GM12865 (cell line): ENCODE data around the gene CHST13.

Experiments
- DNase-seq: peaks from one replicate; pipeline ENCODE4 v3.0.0; 2010; ENCODE audit warnings: low read depth
- H3K4me3 ChIP-seq: 2 replicates; pipeline ENCODE4 v1.5.1; 2011; ENCODE audit warnings: mild to moderate bottlenecking, low read depth, low read length, control low read depth
- TF ChIP-seq, protein P1 (sequence below): IDR thresholded peaks from 2 replicates; pipeline ENCODE4 v1.5.1; 2011; ENCODE audit warnings: low read length, control low read depth, low read depth, inconsistent platforms; ENCODE audit not compliant: insufficient read depth; ENCODE audit errors: missing control alignments

The CHST13 gene

GRCh38 chr3:126545544-126545943 is 21.6 kb downstream of the CHST13 start:
- H3K4me3 ChIP-seq = no peak overlapping the region
- no peak for DNase-seq
- TF ChIP-seq, protein P1, sequence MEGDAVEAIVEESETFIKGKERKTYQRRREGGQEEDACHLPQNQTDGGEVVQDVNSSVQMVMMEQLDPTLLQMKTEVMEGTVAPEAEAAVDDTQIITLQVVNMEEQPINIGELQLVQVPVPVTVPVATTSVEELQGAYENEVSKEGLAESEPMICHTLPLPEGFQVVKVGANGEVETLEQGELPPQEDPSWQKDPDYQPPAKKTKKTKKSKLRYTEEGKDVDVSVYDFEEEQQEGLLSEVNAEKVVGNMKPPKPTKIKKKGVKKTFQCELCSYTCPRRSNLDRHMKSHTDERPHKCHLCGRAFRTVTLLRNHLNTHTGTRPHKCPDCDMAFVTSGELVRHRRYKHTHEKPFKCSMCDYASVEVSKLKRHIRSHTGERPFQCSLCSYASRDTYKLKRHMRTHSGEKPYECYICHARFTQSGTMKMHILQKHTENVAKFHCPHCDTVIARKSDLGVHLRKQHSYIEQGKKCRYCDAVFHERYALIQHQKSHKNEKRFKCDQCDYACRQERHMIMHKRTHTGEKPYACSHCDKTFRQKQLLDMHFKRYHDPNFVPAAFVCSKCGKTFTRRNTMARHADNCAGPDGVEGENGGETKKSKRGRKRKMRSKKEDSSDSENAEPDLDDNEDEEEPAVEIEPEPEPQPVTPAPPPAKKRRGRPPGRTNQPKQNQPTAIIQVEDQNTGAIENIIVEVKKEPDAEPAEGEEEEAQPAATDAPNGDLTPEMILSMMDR = no peak

DNA sequence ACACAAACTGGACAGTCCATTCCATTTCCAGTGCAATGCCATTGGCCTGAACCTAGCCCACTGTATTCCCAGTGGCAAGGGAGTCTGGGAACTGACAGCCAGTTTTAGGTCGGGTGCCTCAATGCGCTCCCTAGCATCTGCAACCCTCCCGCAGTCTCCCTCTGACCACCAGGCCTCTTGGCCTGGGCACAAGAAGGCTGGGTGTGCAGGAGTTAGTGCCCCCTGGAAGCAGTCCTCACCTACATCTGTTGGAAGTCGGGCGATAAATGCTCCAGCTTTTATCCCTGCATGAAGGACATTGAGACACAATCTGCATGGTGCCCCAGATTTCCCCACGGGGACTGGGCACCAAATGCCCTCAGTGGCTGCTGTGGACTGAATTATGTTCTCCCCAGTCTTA is 22.1 kb downstream of the CHST13 start:
- TF ChIP-seq, protein P1 = no peak
- no peak for DNase-seq
- H3K4me3 ChIP-seq = no peak overlapping the region

- no peak overlapping the region for H3K4me3 ChIP-seq
- TF ChIP-seq, protein P1 = no peak
- DNase-seq = no peak
These were observed 22.7 kb downstream of the CHST13 start for GRCh38 chr3:126546549-126547239.

GRCh38 chr3:126547721-126548120 is 23.8 kb downstream of the CHST13 start:
- TF ChIP-seq, protein P1 = no peak
- no peak for DNase-seq
- no peak overlapping the region for H3K4me3 ChIP-seq

DNA sequence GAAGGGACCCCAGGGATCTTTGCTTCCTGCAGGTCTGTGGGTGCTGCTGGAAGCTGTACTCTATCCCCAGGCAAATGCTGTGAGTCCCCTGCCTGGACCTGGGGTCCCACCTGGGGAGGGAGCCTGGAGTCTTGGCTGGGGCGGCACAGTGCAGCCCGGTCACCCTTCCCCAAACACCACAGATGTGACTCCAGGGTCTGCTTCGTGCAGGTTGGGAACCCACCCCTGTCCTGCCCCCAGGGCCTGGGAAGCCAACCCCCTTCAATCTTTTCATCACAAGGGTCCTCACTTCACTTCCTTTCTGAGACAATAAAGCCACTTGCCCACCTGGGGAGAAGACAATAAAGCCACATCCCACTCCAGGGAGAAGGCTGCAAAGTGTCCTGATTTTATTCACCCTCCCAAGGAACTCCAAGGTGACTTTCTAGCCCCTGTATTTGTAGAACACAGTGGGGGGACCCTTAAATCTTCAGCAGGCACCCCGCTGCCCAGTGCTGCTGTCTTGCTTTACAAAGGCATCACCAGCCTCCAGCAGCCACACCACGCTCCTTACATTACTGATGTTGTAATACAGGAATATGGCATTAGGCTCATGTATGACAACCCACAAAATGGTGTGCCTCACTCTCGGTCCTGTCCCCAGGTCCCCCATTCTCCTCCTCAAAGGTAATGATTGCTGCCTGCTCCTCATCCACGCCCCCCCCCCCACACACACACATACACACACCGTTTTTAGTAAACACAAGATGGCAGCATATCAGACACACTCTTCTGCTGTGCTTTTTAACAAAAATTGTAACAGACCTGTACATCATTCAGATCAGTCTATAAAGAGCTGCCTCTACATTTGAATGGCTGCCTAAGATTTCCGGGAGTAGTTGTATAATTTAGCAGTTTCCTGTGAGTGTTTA is 24.9 kb downstream of the CHST13 start:
- TF ChIP-seq, protein P1 = no peak
- no peak overlapping the region for H3K4me3 ChIP-seq
- DNase-seq = no peak

DNA sequence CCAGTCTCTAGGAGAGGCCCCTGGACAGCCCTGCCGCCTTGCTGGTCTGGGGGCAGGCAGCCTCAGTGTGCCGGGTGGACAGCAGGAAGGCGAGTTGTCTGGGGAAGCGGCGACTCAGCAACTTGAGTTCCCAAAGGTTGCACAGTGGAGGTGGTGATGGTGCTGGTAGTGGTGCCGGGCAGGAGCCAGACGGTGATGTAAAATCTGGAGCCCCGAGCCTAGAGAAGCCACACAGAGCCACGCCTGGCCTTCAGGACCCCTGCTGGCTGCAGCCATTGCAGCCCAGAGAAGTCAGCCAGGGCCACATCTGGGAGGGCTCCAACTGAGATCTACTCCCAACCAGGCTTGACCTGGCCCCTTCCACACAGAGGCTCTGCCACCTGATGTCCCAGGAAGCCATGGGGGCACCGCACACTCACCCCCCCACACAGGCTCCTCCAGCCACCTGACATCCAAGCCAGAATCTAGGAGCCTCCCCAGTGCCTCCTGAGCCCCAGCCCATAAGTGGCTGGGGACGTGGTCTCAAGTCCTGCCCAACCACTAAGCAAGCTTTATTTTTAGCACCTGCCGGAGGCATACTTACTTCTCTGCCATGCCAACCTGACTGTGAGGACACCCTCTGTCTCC is 26.0 kb downstream of the CHST13 start:
- no peak overlapping the region for H3K4me3 ChIP-seq
- no peak for DNase-seq
- TF ChIP-seq, protein P1 = no peak
